ENCODE results near the gene HSD3B1.
"Not testable (repeated sequence)": the region's sequence is repeated elsewhere in the genome, so short reads cannot be mapped to it uniquely, and the experiment has no call there.

Gene HSD3B1

DNA sequence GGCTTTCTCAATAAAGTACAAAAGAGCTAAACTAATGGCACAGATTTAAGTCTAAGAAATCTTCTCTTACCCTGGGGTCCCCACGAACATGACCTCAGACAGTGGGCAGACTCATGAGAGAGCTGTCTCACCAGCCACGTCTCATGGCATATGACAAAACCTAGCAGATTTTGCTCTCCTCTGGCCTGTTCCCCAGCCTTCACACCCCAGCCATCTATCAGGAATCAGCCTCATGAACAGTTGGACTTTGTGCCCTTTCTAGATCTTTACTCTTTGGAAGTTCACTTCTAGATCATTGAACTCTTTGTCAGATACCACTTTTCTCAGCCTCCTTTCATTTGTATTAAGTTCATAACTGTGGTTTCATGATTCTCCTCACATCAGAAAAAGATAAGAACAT is 14.2 kb upstream of the HSD3B1 start:
- no peak for DNase-seq

DNA sequence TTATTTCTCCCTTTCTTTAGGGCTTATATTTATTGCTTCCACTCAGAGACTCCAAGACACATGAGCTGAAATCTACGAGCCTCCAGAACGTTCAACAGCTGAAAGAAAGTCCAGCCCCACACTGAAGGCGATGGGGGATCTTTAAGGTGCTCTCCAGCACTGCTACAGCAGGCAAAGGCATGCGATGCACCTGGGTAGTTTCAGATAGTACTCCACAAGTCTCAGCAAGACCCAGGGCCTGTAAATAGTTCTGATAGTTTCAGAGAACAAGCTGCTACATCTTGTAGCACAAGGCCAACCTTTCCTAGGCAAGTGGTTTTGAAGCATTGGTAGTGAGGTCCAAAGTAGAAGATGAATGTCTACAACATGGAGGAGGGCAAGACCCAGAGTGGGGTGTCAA is 2.2 kb upstream of the HSD3B1 start:
- no peak for DNase-seq

DNA sequence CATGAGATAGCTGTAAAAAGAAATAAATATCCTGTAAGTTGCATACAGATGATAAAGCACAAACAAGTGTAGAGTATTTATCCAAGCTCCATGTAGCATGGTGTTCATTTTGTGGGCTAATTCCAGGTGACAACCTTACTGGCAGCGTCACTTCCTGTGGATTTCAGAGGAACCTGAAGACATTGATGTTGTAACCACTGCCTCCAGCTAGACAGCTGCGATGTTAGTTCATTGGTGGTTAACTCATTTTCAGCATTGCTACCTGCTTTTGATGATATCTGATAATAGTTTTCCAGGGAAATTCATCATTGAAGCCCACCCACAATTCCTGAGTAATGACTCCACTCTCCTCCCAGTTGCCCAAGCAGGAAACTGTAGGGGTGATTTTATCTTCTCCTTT is 3.0 kb downstream of the HSD3B1 start:
- no peak for DNase-seq

DNA sequence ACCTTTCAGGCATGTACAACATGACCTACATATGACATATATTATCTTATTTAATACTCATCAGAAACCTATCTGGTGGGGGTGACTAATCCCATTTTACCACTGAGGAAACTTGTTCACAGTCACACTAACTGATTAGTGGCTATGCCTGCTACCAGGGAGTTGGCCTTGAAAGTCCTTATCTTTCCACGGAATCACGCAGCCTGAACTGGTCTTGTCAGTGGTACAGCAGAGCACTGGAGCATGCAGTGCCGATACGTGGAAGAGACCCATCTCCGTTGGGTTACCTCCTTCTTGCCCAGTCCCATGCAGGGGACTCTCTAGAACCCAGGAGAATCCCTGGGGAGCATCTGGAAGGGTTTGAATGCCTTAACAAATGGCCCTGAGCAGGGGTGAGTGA is 8.2 kb downstream of the HSD3B1 start:
- no peak for DNase-seq

DNA sequence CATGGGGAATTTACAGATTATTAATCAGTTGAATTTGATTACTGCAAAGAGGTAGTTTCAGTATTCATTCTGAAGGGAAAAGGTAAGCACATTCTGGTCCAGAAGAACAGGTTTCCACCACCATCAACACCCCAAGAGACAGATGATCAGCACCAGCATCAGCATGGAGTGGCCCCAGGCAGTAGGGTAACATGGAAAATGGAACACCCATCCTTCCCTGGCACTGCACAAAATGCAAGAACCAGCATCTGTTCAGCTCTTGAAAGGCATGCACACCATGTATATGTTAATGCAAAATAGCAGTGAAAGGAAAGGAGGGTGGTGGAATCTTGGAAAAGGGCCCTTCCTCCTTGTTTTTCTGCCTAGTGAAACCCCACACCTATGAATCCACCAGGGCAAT is 9.2 kb downstream of the HSD3B1 start:
- no peak for DNase-seq

DNA sequence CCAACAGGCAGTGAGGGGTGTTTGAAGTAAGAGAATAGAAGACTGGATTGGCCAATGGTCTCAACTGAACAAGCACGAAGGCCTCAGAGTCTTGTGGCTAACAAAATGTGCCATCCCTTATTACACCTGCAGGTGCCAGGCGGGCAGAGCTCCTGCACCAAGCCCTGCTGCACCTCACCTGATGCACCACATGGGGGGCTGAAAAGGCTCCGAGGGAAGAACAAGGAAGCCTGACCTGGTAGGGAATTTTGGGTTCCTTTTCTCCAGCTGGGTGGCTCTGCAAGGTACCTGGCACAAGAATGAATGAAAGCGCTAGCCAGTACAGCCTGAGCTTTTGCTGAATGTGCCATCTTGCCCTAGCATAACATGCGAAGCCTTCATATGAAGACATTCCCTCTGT is 9.7 kb downstream of the HSD3B1 start:
- no peak for DNase-seq

DNA sequence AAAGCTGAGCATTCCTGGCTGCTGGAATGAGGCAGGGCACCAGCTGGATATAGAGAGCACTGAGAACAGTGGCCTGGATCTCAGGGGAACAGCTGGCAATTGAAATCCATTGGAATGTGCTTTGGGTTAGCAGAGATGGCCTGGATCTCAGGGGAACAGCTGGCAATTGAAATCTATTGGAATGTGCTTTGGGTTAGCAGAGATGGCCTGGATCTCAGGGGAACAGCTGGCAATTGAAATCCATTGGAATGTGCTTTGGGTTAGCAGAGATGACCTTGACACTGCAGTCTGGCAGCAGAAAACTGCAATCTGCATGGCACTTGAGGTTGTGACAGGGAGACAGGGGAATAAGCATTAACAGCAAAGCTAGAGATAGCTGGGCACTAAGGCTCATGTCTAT is 10.7 kb downstream of the HSD3B1 start:
- DNase-seq, result not testable (repeated sequence)

DNA sequence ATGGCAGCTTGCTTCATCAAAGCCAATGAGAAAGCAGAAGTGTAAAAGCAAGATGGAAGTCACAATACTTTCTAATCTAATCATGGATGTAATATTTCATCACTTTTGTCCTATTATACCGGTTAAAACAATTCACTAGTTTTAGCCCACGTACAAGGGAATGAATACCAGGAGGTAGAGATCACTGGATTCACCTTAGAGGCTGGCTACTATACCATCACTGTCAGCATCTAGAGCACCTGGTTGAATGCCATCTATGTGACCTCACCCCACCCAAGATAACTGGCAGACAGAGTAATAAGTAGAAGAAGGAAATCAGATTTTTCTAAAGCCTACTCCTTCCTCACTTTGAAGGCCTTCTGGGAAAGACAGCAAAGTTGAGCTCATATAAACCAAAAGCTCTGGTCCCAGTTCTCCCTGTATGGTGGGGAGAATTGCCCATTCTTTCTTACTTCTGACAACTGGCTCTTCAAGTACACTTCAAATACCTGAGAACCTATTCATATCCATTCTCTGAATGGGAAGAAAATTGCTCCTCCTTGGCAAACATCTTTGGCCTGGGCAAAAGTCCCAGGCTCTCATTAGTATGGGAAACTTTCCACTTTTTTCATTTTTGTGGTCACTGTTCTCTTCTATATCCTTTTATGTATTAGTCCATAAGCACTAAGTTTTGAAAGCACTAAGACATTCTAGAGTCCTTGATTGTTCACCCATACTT is 24.8 kb downstream of the HSD3B1 start:
- peak; percentile 54 for DNase-seq

DNA sequence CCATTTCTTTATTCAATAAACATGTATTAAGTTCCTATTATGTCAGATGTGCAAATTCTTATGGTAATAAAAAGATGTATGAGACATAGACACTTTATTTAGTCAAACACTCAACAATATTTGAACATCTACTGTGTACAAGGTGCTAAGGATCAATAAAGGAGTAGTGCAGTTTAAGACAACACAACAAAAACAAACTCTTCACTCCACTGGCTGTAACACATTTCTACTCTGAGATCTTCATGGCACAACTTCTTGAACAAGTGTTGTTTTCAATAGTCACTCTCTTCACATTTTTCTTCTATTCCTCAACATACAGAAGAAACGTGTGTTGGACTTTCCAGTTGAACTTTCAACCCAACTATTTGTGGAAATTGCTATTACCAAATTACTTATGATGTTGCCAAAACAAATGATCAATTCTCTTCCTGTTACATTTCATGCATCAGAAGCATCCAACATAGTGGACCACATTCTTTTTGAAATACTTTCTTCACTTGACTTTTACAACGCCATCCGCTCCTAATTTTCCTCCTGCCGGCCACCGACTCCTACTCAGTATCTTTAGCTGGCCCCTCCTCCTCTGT is 25.4 kb downstream of the HSD3B1 start:
- no peak for DNase-seq

DNA sequence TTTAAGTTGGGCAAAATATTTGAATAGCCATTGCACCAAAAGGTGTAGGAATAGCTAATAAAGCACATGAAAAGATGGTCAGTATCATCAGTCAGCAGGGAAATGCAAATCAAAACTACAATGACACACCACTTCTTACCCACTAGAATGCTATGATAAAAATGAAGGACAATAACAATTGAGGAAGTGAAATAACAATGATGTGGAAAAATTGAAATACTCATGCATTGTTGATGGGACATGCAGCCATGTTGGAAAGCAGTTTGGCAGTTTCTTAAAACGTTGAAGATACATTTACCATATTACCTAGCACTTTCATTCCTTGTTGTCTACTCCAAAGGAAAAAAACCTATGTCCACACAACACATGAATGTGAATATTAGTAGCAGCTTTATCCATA is 28.4 kb downstream of the HSD3B1 start:
- no peak for DNase-seq

DNA sequence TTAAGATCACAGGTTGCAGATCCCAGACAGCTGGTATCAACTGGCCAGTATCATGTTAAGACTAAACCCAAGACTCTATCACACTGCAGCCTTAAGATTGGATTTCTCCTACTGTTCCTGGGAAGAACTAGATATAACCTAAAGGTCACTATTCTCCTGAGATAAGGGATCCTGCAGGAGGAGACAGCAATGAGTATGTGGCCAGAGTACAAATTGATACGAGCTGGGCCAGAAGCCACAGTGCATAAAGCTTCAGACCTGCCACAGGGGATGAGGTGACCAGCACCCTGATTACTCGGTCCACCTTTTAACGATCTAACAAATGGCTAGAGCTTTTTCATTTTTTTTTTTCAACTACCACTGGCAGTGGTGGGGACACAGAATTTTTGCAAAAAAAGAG is 31.0 kb downstream of the HSD3B1 start:
- no peak for DNase-seq

DNA sequence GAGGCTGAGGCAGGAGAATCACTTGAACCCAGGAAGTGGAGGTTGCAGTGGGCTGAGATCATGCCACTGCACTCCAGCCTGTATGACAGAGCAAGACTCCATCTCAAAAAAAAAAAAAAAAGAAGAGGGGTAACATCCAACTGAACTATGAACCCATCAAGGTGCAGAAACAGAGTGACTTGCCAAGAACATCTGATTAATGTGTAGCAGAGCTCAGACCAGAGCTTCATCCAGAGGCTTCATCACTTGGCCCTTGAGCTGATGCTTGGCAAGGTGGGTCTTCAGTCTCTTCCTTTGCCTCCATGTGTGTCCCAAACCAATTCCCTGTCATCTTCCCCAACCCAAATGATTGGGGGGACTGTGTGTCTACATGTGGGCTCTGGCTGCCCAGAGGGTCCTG is 32.6 kb downstream of the HSD3B1 start:
- DNase-seq, result no peak

DNA sequence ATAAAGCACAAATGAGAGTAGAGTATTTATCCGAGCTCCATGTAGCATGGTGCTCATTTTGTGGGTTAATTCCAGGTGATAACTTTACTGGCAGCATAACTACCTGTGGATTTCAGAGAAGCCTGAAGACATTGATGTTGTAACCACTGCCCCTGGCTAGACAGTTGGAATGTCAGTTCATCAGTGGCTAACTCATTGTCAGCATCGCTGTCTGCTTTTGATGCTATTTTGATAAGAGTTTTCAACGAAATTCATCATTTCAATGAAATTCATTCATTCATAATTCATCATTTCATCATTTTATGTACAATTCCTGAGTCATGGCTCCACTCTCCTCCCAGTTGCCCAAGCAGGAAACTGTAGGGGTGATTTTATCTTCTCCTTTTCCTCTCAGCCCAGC is 34.4 kb downstream of the HSD3B1 start:
- DNase-seq, result no peak

DNA sequence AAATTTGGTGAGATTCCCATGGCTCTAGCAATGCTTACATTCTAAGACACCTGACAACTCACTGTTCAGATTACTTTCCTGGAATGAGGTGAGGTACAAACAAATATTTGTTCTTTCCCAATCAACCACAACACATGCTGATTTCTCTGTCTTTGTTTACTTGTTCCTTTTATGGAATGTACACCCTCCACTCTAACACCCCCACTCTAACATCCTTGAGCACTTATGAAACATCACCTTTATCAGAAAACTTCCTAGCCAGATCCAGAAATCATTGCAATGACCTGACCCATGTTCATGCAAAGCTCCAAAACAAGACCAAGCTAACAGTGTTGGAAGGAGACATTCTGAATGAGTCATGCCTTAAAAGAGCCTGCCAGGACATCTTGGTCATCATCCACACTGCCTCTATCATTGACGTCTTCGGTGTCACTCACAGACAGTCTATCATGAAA is 35.5 kb downstream of the HSD3B1 start:
- no peak for DNase-seq

DNA sequence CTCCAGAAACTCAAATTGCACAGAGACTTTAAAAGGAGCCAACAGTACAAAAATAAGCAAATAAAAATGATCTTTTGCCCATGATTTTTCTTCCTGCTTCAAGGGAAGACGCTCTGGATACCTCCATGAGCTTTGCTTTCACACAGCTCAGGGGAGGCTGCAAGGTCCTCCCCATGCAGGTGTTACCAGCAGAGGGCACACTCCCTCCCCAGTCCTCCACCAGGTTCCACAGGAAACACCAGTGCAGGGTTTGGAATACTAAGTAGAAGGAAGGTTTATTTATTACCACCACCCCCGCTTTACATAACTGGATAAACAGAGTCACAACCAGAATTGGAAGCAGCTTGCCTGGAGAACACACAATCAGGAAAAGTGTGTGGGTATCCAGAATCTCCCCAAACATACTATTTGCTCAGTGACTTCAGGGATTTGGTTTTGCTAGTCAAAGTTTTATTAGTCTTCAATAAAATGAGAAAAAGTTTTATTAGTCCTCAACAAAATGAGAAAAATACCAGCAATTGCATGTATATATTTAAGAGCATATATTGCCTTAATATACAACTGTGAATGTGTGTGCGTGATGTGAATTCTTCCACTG is 37.3 kb downstream of the HSD3B1 start:
- no peak for DNase-seq

DNA sequence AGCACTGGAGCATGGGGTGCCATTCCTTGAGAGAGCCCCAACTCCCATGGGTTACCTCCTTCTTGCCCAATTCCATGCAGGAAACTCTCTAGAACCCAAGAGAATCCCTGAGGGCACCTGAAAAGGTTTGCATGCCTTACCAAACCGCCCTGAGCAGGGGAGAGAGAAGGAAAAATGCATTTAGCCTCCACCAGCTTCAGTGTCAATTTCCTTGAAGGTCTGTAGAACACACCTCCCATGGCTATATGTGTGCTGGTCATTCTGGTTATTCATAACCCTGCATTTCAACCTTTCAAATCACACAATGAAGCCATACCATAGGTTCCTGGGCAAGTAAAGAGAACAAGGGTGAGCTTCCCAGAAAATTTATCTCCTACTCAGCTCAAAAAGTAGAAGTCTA is 39.6 kb downstream of the HSD3B1 start:
- no peak for DNase-seq

DNA sequence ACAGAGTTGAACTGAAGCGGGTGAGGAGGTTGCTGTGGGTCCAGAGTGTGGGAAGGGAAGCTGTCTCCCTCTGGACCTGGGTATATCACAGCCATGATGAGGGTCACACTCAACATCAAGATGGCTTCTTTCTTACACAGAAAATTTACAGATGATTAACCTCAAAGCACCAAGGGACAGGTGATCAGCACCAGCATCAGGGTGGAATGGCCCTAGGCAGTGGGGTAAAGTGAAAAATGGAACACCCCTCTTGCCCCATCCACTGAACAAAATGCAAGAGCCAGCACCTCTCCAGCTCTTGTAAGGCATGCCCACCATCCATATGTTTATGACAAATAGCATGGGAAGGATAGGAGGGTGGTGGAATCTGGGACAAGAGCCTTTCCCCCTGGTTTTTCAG is 40.3 kb downstream of the HSD3B1 start:
- DNase-seq, result no peak

DNA sequence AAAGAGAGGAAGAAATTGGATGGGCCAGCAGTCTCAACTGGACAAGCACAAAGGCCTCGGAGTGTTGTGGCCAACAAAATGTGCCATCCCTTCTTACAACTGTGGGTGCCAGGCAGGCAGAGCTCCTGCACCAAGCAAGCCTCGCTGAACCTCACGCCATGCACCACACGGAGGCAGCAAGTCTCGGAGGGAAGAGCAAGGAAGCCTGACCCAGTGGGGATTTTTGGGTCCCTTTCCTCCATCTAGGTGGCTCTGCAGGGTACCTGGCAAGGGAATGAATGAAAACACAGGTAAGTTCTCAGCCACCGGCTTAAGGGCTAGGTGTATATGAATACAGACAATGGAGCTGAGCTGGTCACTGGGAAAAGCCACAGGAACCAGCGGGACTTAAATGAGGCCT is 40.8 kb downstream of the HSD3B1 start:
- DNase-seq, result no peak

DNA sequence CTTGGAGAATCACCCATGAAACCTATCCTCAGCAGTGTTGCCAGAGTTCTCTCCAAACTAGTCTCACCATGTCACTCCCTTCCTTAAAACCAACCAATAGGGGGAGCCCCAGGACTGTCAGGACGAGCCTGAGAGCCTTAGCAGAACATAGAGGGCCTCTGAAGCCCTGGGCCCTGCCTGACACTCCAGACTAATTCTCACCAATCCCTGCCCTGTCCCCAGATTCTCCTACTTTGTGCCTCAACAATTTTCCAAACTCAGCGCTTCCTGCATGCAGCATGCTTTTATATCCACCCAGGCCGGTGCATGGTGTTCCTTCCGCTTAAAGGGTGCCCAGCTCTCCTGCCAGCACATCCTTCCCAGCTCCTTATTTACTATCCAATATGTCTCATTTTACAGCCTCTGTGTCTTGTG is 42.7 kb downstream of the HSD3B1 start:
- peak; percentile 65 for DNase-seq

DNA sequence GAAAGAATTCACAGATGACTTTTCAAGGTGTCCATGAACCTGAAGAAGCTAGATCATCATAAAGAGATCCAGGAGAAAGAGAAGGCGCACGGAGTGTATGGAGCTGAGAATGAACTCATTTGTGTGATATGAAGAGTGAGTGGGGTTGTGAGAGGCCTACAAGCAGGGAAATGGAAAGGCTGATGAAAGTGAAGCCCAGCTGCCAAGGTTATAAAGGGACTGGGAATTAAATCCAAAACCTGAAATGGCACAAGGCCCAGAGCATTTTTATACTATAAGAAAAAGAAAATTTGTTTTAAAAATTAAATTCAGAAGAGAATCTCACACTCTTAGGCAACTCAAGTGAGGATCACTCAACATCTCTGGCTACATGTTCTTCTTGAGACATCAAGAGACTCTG is 43.4 kb downstream of the HSD3B1 start:
- no peak for DNase-seq

DNA sequence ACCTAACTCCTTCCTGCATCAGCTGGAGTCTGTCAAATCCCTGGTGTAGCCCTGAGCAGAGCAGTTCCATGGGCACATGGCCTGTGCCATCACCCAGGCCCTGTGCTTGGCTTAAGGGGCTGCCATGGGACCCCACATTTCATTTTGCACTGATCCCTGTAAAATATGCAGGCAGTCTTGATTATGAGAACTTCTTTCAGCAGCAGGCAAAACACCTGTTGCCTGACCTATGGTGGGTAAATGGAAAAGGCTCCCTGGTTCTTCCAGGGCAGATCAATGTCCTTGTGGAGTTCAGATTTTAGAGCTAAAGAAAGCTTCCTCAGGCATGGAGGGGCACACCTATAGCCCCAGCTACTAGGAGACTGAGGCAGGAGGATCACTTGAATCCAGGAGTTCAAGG is 44.2 kb downstream of the HSD3B1 start:
- DNase-seq, result no peak

DNA sequence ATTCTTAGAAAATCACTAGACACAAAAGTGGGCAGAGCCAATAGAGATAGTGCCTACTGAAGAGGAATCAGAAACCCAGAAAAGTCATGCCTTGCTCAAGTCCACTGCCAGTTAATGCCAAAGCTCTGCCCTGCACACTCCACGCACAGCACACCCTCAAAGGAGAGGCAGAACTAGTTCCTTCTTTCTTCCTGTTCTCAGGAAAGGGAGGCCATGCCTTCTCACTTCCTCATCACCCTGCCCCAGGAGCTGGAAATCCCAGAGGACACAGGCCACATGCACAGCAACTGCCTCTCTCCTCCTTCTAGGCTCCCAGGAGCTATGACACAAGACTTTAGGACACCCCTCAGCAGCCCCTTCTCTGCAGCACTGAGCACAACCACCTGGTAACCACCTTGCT is 45.6 kb downstream of the HSD3B1 start:
- not testable (repeated sequence) for DNase-seq

DNA sequence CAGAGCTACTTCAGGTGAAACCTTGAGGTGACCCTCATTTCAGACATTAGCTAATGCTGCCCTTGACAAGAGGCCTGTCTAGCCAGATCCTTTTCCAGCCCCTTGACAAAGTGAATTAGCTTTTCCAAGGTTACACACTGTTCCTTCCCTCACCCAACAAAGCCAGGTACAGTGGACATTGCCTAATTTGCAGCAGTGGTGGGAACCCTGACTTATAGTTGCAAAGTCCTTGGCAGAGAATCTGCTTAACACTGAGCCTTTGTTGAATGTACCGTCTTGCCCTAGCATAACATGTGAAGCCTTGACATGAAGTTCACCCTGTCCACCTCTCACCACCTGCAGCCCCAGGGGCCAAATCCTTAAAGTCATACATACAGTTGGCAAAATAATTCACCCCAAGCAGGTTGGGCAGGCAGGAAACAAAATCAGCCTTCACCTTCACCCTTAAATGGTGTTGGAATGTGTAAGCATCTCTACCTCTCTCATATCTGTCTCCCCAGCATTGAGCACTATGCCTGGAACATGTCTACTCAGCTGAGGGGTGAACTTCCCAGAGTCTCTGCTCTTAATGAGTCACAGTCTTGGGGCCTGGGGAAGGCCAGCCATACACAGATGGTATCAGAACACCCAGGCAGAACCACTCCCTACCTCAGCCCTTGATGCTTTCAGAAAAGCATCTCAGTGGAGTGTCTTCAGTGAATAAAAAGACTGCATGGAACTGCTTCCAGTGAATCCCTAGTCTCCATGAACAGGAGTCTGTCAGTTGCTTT is 46.5 kb downstream of the HSD3B1 start:
- peak; percentile 6 for DNase-seq

DNA sequence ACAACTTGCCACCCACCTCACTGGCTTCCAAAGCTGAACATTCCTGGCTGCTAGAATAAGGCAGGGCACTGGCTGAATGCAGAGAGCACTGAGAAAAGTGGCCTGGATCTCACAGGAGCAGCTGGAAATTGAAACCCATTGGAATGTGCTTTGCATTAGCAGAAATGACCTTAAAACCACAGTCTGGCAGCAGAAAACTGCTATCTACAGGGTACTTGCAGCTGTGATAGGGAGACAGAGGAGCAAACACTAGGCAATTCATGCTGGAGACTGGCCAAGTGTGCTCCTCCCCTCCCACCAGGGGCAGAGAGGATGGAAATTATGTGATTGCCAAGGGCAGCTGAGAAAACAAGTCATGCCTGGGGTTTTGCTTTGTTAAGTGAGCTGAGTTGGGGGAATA is 47.2 kb downstream of the HSD3B1 start:
- peak; percentile 76 for DNase-seq

Measured in fibroblast of skin of scalp (primary cell).